D721Med (cell line): ENCODE data around the gene SH2D3A.
"Not testable (repeated sequence)": the region's sequence is repeated elsewhere in the genome, so short reads cannot be mapped to it uniquely, and the experiment has no call there.

Experiments
- DNase-seq: peaks from one replicate; pipeline ENCODE4 v3.0.0; 2011; ENCODE audit warnings: low spot score; ENCODE audit not compliant: insufficient read length
- FAIRE-seq: peaks from 2 replicates; lab custom pipeline; 2011; peaks lifted over from hg19 to GRCh38; lab: Jason Lieb, UNC
- CTCF ChIP-seq: IDR thresholded peaks from 2 replicates; pipeline ENCODE4 v1.5.1; 2012; ENCODE audit warnings: mild to moderate bottlenecking, control low read depth; ENCODE audit not compliant: insufficient read depth; ENCODE audit errors: missing control alignments

Gene SH2D3A

GRCh38 chr19:6790194-6791128 lies 23.2 kb upstream of the SH2D3A start:
- no peak for TF ChIP-seq CTCF
- no peak for FAIRE-seq
- no peak for DNase-seq

- no peak for DNase-seq
- TF ChIP-seq CTCF, result no peak
- FAIRE-seq, result no peak
These were observed 21.7 kb upstream of the SH2D3A start for GRCh38 chr19:6788896-6789295.

GRCh38 chr19:6787393-6787792 lies 20.2 kb upstream of the SH2D3A start:
- no peak for DNase-seq
- TF ChIP-seq CTCF, result no peak
- no peak for FAIRE-seq

GRCh38 chr19:6779206-6779605 lies 12.0 kb upstream of the SH2D3A start:
- no peak for TF ChIP-seq CTCF
- FAIRE-seq, result no peak
- DNase-seq, result no peak

GRCh38 chr19:6778386-6778785 lies 11.2 kb upstream of the SH2D3A start:
- FAIRE-seq (no peak), DNase-seq (no peak)
- TF ChIP-seq CTCF, result no peak

- no peak for DNase-seq
- no peak for TF ChIP-seq CTCF
- no peak for FAIRE-seq
These were observed 10.2 kb upstream of the SH2D3A start for GRCh38 chr19:6777434-6777833.

GRCh38 chr19:6776999-6777398 lies 9.8 kb upstream of the SH2D3A start:
- no peak for TF ChIP-seq CTCF
- FAIRE-seq (no peak), DNase-seq (no peak)

- DNase-seq, FAIRE-seq: not testable (repeated sequence)
These were observed 8.8 kb upstream of the SH2D3A start for GRCh38 chr19:6776045-6776444.
